HG03159 (cell line): Measurements from ENCODE around the gene VAPA.

Experiments used
- ATAC-seq: cut with Tn5 transposase; IDR thresholded peaks from one replicate; pipeline ENCODE4 v1.9.1; 2021; ENCODE audit warnings: mild to moderate bottlenecking, moderate library complexity; ENCODE audit not compliant: unreplicated experiment

The VAPA gene

DNA sequence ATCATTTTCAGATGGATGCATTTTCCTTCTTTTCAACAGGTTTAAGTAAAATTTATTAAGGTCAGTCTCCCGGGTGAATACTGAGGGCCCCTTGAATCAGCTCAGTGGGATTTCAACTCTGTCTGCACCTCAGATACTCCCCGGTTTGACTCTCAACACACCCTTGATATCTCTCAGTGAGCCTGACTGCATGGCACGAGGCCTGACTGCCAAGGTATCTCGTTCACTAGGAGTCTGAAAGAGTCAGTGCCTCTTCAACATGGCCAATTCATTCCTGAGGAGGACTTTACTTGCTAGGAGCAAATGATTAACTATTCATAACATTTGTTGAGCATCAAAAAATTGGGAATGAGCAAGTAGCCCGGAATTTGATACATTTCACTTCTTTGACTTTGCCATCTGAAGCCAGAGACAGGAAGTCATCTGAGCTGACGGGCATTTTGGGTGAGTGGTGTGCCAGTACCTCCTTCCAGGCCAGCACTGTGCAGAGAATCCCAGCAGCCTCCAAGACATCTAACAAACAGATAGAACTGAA, 81.0 kb downstream of the VAPA start:
- no peak for ATAC-seq

- no peak for ATAC-seq
Observed at GRCh38 chr18:9995631-9996030, 81.8 kb downstream of the VAPA start.

DNA sequence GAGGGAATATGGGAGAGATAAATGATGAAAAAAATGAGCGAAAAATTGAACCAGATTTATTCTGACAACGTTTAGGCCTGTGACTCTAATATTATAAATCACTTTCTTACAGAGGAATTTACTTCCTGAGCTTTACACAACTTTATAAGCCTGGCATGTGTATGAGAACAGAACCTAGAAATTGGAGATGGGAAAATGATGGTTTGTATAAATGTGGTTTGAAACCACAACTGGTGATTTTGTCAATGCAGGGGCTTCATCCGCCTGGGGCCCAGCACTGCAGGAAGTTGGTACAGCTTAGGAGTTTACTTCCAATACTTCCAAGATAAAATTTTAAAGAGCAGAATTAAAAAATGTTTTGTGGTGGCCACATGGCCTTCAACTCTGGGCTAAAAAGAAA, 82.3 kb downstream of the VAPA start:
- ATAC-seq: no peak

- ATAC-seq: no peak
Observed at GRCh38 chr18:9997711-9998110, 83.9 kb downstream of the VAPA start.

DNA sequence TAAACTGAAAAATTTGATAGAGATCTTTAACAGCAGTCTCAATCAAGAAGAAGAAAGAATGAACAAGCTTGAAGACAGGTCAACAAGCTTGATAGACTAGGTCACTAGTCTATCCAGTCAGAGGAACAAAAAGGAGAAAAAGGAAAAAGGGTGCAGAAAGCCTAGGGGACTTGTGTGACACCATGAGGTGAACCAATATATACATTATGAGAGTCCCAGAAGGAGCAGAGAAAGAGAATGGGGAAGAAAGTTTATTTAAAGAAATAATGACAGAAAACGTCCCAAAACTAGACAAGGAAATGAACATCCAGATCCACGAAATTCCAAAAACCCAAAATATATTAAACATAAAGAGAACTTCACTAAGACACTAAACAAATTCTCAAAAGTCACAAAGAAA, 84.5 kb downstream of the VAPA start:
- no peak for ATAC-seq

DNA sequence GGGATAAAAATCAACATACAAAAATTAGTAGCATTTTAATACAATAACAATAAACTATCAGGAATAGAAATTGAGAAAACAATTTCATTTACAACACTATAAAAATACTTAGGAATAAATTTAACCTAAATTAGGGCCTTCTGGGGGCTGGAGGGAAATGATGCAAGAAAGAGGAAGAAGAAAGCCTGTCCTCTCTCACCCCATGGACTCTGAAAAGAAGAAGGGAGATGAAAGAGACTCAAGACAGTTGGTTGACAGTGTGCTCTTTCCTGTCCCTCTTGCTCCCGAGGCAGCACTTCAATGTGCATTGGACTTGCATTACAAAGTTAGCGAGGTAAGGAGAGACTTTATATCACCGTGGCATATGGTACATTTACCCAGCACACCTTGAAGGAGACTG, 88.5 kb downstream of the VAPA start:
- no peak for ATAC-seq

DNA sequence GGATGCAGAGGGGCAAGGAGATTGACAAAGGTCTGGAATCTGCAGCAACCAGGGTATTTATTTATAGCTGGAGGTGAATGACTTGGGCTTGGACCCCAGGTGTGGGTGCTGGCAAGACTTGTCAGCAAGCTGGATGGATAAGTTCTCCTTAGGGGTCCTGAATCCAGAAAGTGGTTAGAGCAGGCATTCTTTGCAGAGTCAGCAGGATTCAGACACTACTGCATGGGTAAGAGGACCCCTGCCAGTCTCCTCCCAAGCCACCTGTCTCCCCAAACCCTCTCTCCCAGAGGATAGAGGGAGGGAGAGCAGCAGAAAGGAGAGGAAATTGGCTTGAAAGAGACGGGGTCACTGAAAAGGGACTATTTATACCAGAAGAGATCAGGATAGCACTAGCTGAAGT, 89.5 kb downstream of the VAPA start:
- no peak for ATAC-seq

DNA sequence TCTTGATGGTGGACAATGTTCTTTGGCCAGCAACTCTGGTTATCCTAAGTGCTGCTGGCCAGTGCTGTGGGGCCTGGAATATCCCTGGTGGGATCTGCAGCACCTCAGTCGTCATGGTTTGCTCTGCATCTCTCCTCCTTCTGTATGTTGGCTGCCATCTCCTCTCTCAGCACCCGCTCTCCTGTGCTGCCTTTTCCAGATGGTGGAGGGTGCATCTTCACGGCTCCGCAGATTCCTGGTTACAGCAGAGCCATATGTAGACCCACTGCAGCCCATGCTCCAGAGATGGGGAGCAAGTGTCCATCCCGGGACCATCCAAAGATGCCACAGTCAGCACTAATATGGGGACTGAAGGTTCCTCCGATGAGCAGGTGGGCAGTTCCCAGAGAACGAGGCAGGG, 90.0 kb downstream of the VAPA start:
- no peak for ATAC-seq

DNA sequence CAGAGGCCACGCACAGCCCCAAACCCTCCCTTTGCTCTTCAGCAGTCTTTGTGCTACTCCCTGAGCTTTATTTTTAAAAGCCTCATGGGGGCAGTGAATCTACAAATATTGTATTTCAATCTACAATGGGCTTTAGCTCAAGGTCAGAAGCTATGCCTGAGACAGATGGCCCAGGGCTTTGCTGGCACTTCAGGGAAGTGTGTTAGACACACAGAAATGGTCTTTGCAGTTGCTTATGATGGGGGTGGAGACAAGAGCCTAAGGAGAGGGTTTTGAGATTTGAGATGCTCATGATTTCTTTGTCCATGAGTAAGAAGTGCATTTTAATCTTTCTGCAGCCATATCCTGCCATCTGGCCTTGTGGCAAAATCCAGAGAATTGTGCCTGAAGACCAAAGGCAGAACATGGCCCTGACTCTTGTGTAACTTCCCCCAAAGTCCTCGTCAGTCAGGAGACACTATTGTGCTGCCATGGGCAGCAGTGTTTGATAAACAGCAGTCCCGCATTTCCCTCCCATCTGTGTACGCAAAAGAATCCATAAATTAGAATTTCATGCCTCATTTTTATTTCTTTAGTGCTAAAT, 92.6 kb downstream of the VAPA start:
- no peak for ATAC-seq

GRCh38 chr18:10008006-10008647, 94.3 kb downstream of the VAPA start:
- ATAC-seq: no peak
